Fibroblast of villous mesenchyme (primary cell): ENCODE results near the gene SPATS1. TPM values are rescaled to one million over a fixed set of nuclear protein-coding genes. Genes with fewer than 3 reads are reported as not detected.
"Not testable (repeated sequence)": the region's sequence is repeated elsewhere in the genome, so short reads cannot be mapped to it uniquely, and the experiment has no call there.

Source experiments
- DNase-seq: peaks from one replicate; pipeline ENCODE4 v3.0.0-alpha.2; 2010; ENCODE audit warnings: low read depth
- H3K4me3 ChIP-seq: 2 replicates; pipeline ENCODE4 v1.5.1; 2011; ENCODE audit warnings: low read depth, mild to moderate bottlenecking, low read length
- total RNA-seq: library from RNA; depleted of rRNA; stranded (reverse); fragments of >200 nt; gene quantifications from 2 replicates; pipeline ENCODE4 v1.2.3, GENCODE V29; 2012
- TF ChIP-seq, protein P1 (sequence below): IDR thresholded peaks from 2 replicates; pipeline ENCODE4 v1.5.1; 2012; ENCODE audit warnings: low read depth, mild to moderate bottlenecking, low read length; ENCODE audit not compliant: insufficient read depth

Gene SPATS1
- total RNA-seq, 1 donor, result not detected

- no peak for DNase-seq
- TF ChIP-seq, protein P1, sequence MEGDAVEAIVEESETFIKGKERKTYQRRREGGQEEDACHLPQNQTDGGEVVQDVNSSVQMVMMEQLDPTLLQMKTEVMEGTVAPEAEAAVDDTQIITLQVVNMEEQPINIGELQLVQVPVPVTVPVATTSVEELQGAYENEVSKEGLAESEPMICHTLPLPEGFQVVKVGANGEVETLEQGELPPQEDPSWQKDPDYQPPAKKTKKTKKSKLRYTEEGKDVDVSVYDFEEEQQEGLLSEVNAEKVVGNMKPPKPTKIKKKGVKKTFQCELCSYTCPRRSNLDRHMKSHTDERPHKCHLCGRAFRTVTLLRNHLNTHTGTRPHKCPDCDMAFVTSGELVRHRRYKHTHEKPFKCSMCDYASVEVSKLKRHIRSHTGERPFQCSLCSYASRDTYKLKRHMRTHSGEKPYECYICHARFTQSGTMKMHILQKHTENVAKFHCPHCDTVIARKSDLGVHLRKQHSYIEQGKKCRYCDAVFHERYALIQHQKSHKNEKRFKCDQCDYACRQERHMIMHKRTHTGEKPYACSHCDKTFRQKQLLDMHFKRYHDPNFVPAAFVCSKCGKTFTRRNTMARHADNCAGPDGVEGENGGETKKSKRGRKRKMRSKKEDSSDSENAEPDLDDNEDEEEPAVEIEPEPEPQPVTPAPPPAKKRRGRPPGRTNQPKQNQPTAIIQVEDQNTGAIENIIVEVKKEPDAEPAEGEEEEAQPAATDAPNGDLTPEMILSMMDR, result no peak
- H3K4me3 ChIP-seq, result no peak overlapping the region
Observed at GRCh38 chr6:44310241-44310640, 32.2 kb upstream of the SPATS1 start.

- H3K4me3 ChIP-seq, result no peak overlapping the region
- no peak for DNase-seq
- TF ChIP-seq, protein P1, result no peak
Observed at GRCh38 chr6:44311304-44311703, 31.1 kb upstream of the SPATS1 start.

DNA sequence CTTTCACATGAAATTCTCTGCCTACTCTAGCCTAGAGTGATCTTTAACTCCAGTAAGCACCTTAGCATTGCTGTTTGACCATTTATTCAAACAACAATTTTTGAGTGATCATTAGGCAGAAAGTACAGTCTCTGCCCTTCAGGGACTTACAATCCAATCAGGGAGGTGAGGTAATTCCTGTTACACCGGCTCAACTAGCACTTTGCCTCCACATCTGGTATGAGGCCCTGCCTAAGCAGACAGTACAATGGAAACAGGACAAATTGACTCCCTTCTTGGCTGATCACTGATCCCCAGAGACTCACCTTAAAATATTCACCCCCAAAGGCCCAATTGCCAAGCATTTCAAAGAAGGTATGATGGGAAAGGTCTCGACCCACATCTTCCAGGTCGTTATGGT, 30.7 kb upstream of the SPATS1 start:
- TF ChIP-seq, protein P1, result no peak
- DNase-seq, result no peak
- H3K4me3 ChIP-seq, result no peak overlapping the region

DNA sequence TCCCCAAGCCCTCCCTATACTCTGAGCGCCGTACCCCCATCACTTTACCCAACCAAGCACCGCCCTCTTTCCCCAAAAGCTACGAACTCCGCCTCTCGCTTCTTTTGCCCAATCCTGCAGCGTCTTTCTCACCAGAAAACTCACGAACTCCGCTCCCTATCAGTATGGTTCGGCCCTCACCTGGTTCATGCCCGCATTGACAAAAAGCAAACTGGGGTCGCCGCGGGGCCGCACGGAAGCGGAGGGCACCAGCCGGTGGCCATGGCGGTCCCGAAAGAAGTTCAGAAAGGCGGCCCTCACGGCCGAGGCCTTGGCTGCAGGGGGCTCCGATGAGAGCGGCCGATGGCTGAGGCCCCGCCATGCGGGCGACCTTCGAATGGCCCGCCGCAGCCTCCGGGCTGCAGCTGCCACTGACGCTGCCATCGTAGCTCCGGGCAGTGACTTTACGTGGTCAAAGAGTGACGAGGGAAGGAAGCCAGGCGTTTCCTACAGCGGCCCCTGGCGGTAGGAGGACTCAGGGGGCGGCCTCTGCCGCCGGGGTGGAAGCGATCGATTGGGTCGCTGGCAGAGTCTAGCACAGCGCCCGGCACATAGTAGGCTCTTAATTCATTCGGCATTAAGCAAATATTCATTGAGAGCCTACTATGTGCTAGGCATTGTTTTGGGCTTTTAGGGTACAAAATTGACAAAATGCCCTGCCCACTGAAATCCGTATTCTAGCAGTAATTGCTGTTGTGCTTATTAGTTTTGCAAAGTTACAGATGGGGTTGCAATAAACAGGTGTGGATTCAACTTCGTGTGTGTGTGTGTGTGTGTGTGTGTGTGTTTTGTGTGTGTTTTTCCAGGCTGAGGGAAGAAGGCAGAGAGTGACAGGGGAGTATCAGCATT, 29.3 kb upstream of the SPATS1 start, which contains the start of gene AARS2:
Gene AARS2, minus strand, starts transcription at position 447 of the 888 bp plus-strand sequence. Its CDS starts 24 bp downstream, at position 423.
- TF ChIP-seq, protein P1, result peak; percentile 98
- peak within 1 kb of the TSS; percentile 90 for H3K4me3 ChIP-seq

DNA sequence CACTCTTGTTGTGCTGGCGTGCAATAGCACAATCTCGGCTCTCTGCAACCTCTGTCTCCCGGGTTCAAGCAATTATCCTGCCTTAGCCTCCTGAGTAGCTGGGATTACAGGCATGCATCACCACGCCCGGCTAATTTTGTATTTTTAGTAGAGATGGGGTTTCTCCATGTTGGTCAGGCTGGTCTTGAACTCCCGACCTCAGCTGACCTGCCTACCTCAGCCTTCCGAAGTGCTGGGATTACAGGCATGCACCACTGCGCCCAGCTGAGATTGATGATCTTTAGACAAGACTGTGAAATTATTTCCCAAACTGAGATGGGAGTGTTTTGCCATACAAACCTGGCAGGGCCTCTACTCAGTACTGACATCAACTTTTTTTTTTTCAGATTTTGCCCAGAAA, 27.8 kb upstream of the SPATS1 start:
- not testable (repeated sequence) for DNase-seq, H3K4me3 ChIP-seq

More for the DNA sequence above, 29.3 kb upstream of the SPATS1 start, which contains the start of gene AARS2:
- peak; percentile 82 for DNase-seq

- TF ChIP-seq, protein P1, result no peak
- DNase-seq, result no peak
- H3K4me3 ChIP-seq, result no peak overlapping the region
Observed at GRCh38 chr6:44315516-44315915, 26.9 kb upstream of the SPATS1 start.

DNA sequence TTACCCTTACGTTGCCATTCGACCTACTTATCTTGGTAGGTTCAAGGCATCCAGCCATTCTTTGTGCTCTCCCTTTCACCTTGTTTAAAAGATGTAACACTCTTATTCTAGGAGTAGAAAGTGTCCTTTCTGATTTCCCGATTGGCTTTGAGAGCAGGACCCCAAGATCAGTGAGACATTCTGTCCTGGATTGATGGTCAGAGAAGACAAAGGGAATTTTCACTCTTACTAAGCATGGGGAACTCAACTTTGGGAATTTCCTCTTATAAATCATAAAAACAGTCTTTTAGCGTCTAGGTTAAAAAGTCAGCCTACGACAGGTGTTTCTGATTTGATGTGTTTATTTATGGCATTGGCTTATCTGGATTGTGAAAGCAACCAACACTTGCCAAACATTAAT, 26.5 kb upstream of the SPATS1 start:
- no peak for DNase-seq
- no peak overlapping the region for H3K4me3 ChIP-seq
- TF ChIP-seq, protein P1, result no peak
